Brain microvascular endothelial cell (primary cell): ENCODE measurements around the gene BMP8B.
"Not testable (repeated sequence)": the region's sequence is repeated elsewhere in the genome, so short reads cannot be mapped to it uniquely, and the experiment has no call there.

Experiments used
- DNase-seq: peaks from one replicate; pipeline ENCODE4 v3.0.0-alpha.2; 2020
- H3K27ac ChIP-seq: fragments of 250-450 bp; sonication (Bioruptor Pico); 2 replicates; pipeline ENCODE4 v1.5.1; 2020; ENCODE audit warnings: mild to moderate bottlenecking, moderate library complexity
- H3K27me3 ChIP-seq: fragments of 250-450 bp; sonication (Bioruptor Pico); replicated peaks from 2 replicates; pipeline ENCODE4 v1.5.1; 2020; ENCODE audit warnings: mild to moderate bottlenecking
- H3K36me3 ChIP-seq: fragments of 250-450 bp; sonication (Bioruptor Pico); replicated peaks from 2 replicates; pipeline ENCODE4 v1.5.1; 2020; ENCODE audit warnings: mild to moderate bottlenecking
- H3K4me3 ChIP-seq: 2 replicates; pipeline ENCODE4 v1.5.1; 2011; ENCODE audit warnings: low read depth, mild to moderate bottlenecking, control low read depth, low read length, moderate library complexity
- CTCF ChIP-seq: IDR thresholded peaks from 2 replicates; pipeline ENCODE4 v1.5.1; 2011; ENCODE audit warnings: low read depth, mild to moderate bottlenecking, moderate library complexity, low read length, control low read depth, inconsistent platforms; ENCODE audit errors: missing control alignments
- in situ Hi-C: cut with HindIII; loops from 2 replicates; pipeline ENCODE4 v1.10.0; 2017; ENCODE audit warnings: low sequenced_read_pairs, low pct_ligation_motif_present

The BMP8B gene

GRCh38 chr1:39776400-39776713 is 12.3 kb downstream of the BMP8B start:
- in situ Hi-C loops: no loop called here
- Histone ChIP-seq H3K27me3 (no peaks in the 10 kb centered on the region), H3K36me3 (no peaks in the 10 kb centered on the region), H3K27ac (no peak overlapping the region), H3K4me3 (no peak overlapping the region)
- no peak for DNase-seq
- TF ChIP-seq CTCF: no peak

GRCh38 chr1:39775676-39776399 is 12.8 kb downstream of the BMP8B start:
- DNase-seq, H3K27ac ChIP-seq, H3K4me3 ChIP-seq, H3K27me3 ChIP-seq, H3K36me3 ChIP-seq, in situ Hi-C loops: not testable (repeated sequence)

GRCh38 chr1:39775141-39775540 is 13.5 kb downstream of the BMP8B start:
- H3K27me3 ChIP-seq, in situ Hi-C loops: not testable (repeated sequence)

GRCh38 chr1:39773369-39773979 is 15.2 kb downstream of the BMP8B start:
- DNase-seq, H3K36me3 ChIP-seq, H3K4me3 ChIP-seq, H3K27ac ChIP-seq, H3K27me3 ChIP-seq, in situ Hi-C loops: not testable (repeated sequence)

More at GRCh38 chr1:39775141-39775540, 13.5 kb downstream of the BMP8B start:
- not testable (repeated sequence) for H3K27ac ChIP-seq, H3K4me3 ChIP-seq, H3K36me3 ChIP-seq, DNase-seq

GRCh38 chr1:39771022-39771532 is 17.6 kb downstream of the BMP8B start, which contains the start of gene OXCT2:
OXCT2 (minus strand) TSS chr1:39771348; CDS start chr1:39771255, 93 bp downstream.
- H3K27ac ChIP-seq, H3K4me3 ChIP-seq, DNase-seq, in situ Hi-C loops, H3K36me3 ChIP-seq, H3K27me3 ChIP-seq: not testable (repeated sequence)

GRCh38 chr1:39770100-39771021 is 18.3 kb downstream of the BMP8B start:
- H3K27ac ChIP-seq, H3K4me3 ChIP-seq, H3K27me3 ChIP-seq, H3K36me3 ChIP-seq, DNase-seq, in situ Hi-C loops: not testable (repeated sequence)

GRCh38 chr1:39769502-39769901 is 19.2 kb downstream of the BMP8B start:
- H3K27ac ChIP-seq, H3K27me3 ChIP-seq, DNase-seq, in situ Hi-C loops, H3K4me3 ChIP-seq, H3K36me3 ChIP-seq: not testable (repeated sequence)

- H3K27me3 ChIP-seq, H3K36me3 ChIP-seq, H3K27ac ChIP-seq, H3K4me3 ChIP-seq, in situ Hi-C loops, DNase-seq: not testable (repeated sequence)
Observed at GRCh38 chr1:39766466-39766865, 22.2 kb downstream of the BMP8B start.

- H3K27ac ChIP-seq, DNase-seq, H3K4me3 ChIP-seq, in situ Hi-C loops, H3K36me3 ChIP-seq, H3K27me3 ChIP-seq: not testable (repeated sequence)
Observed at GRCh38 chr1:39764512-39764911, 24.2 kb downstream of the BMP8B start.

- in situ Hi-C loops, H3K27ac ChIP-seq, DNase-seq, H3K27me3 ChIP-seq, H3K4me3 ChIP-seq, H3K36me3 ChIP-seq: not testable (repeated sequence)
Observed at GRCh38 chr1:39763619-39764374, 24.9 kb downstream of the BMP8B start.
